Uterus (tissue), 4 donors: Measurements from ENCODE around the gene TCAF1. TPM values are rescaled to one million over a fixed set of nuclear protein-coding genes. Genes with fewer than 3 reads are reported as not detected.
"Not testable (repeated sequence)": the region's sequence is repeated elsewhere in the genome, so short reads cannot be mapped to it uniquely, and the experiment has no call there.

Experiments used
- DNase-seq, 2 donors: peaks; one replicate each; pipeline ENCODE4 v3.0.0-alpha.2; 2019 to 2020
- H3K27ac ChIP-seq, 2 donors: fragments of 200-600 bp; sonication (generic); 1 replicate in 1 of 2; 2 replicates in 1 of 2; pipeline ENCODE4 v1.5.1; 2016 to 2018
- H3K27me3 ChIP-seq, 2 donors: fragments of 200-600 bp; sonication (generic); one replicate each; pipeline ENCODE4 v1.5.1; 2018 to 2019; ENCODE audit warnings: control low read depth in 1 of 2
- H3K36me3 ChIP-seq, 2 donors: fragments of 200-600 bp; sonication (generic); one replicate each; pipeline ENCODE4 v1.5.1; 2019; ENCODE audit warnings: control low read depth in 1 of 2
- H3K4me1 ChIP-seq, 2 donors: fragments of 200-600 bp; sonication (generic); one replicate each; pipeline ENCODE4 v1.5.1; 2018 to 2019; ENCODE audit warnings: control low read depth in 1 of 2
- H3K4me3 ChIP-seq, 2 donors: fragments of 200-600 bp; sonication (generic); 1 replicate in 1 of 2; 2 replicates in 1 of 2; pipeline ENCODE4 v1.5.1; 2018 to 2019; ENCODE audit warnings: mild to moderate bottlenecking in 1 of 2
- H3K9me3 ChIP-seq, 2 donors: fragments of 200-600 bp; sonication (generic); one replicate each; pipeline ENCODE4 v1.5.1; 2019; ENCODE audit warnings: control low read depth in 1 of 2
- CTCF ChIP-seq, 4 experiments: fragments of 200-600 bp in 2 of 4; fragments of 450-650 bp in 2 of 4; sonication (generic) in 2 of 4; IDR thresholded peaks; one replicate each; pipeline ENCODE4 v1.5.1; 2016 to 2019; ENCODE audit warnings: antibody characterized with exemption in 4 of 4, mild to moderate bottlenecking in 2 of 4, moderate library complexity in 1 of 4
- POLR2A ChIP-seq, 2 donors: fragments of 450-650 bp; IDR thresholded peaks; one replicate each; pipeline ENCODE4 v1.6.1; 2016; ENCODE audit warnings: antibody characterized with exemption in 2 of 2, mild to moderate bottlenecking in 1 of 2, moderate library complexity in 1 of 2
- intact Hi-C: fragments of 100-400 bp; cut with DNase I; formaldehyde crosslinking; loops from one replicate; pipeline ENCODE4 v1.15.1; 2023; ENCODE audit warnings: low total_unique reads
- total RNA-seq, 4 donors: library from RNA; depleted of rRNA in 3 of 4; stranded (reverse); fragments of >200 nt in 3 of 4; gene quantifications; one replicate each; pipeline versions ENCODE4 v1.1.0 to v1.2.4, GENCODE V29; 2014 to 2023
- donor health status: DM: yes; HTN: yes; CAD: no.

The TCAF1 gene
- total RNA-seq, 4 donors from 2014 or later: 12.3 to 137 (median 46.6) TPM

GRCh38 chr7:143850682-143851081 lies 51.3 kb downstream of the TCAF1 start:
- H3K4me3 ChIP-seq: no peak overlapping the region
- H3K27me3 ChIP-seq: no peaks in the 10 kb centered on the region
- no peaks in the 10 kb centered on the region for H3K9me3 ChIP-seq
- H3K4me1 ChIP-seq: no peaks in the 10 kb centered on the region
- no peak overlapping the region for H3K27ac ChIP-seq
- TF ChIP-seq CTCF (IDR thresholded peaks at IDR 0.05): no peak
- no peak for TF ChIP-seq POLR2A (IDR thresholded peaks at IDR 0.05)
- no peak for DNase-seq
- intact Hi-C loops: no loop called here
- no peaks in the 10 kb centered on the region for H3K36me3 ChIP-seq

- H3K4me3 ChIP-seq: no peak overlapping the region
- H3K36me3 ChIP-seq: no peaks in the 10 kb centered on the region
- no peak for DNase-seq
- no peaks in the 10 kb centered on the region for H3K9me3 ChIP-seq
- H3K27me3 ChIP-seq: no peaks in the 10 kb centered on the region
- no peaks in the 10 kb centered on the region for H3K4me1 ChIP-seq
- TF ChIP-seq POLR2A (IDR thresholded peaks at IDR 0.05): no peak
- TF ChIP-seq CTCF (IDR thresholded peaks at IDR 0.05): no peak
- H3K27ac ChIP-seq: no peak overlapping the region
- intact Hi-C loops: no loop called here
Observed at GRCh38 chr7:143849785-143850479, 52.0 kb downstream of the TCAF1 start.

- Histone ChIP-seq H3K27ac (no peak overlapping the region), H3K27me3 (no peaks in the 10 kb centered on the region), H3K4me1 (no peaks in the 10 kb centered on the region), H3K9me3 (no peaks in the 10 kb centered on the region), H3K4me3 (no peak overlapping the region), H3K36me3 (no peaks in the 10 kb centered on the region)
- intact Hi-C loops: no loop called here
- TF ChIP-seq CTCF (IDR thresholded peaks at IDR 0.05): no peak
- no peak for TF ChIP-seq POLR2A (IDR thresholded peaks at IDR 0.05)
- no peak for DNase-seq
Observed at GRCh38 chr7:143848192-143848591, 53.8 kb downstream of the TCAF1 start.

GRCh38 chr7:143846692-143847091 lies 55.3 kb downstream of the TCAF1 start:
- Histone ChIP-seq H3K4me1 (no peaks in the 10 kb centered on the region), H3K4me3 (no peak overlapping the region), H3K27me3 (no peaks in the 10 kb centered on the region), H3K27ac (no peak overlapping the region), H3K9me3 (no peaks in the 10 kb centered on the region), H3K36me3 (no peaks in the 10 kb centered on the region)
- TF ChIP-seq POLR2A (IDR thresholded peaks at IDR 0.05) (no peak), CTCF (IDR thresholded peaks at IDR 0.05) (no peak)
- intact Hi-C loops: no loop called here
- DNase-seq: no peak

GRCh38 chr7:143841696-143842095 lies 60.3 kb downstream of the TCAF1 start:
- DNase-seq, H3K27me3 ChIP-seq, H3K36me3 ChIP-seq, intact Hi-C loops, H3K9me3 ChIP-seq, H3K4me1 ChIP-seq, H3K27ac ChIP-seq, H3K4me3 ChIP-seq: not testable (repeated sequence)

- intact Hi-C loops, H3K9me3 ChIP-seq, H3K27ac ChIP-seq, H3K36me3 ChIP-seq, H3K4me1 ChIP-seq, DNase-seq, H3K27me3 ChIP-seq, H3K4me3 ChIP-seq: not testable (repeated sequence)
Observed at GRCh38 chr7:143840062-143840461, 61.9 kb downstream of the TCAF1 start.
